NCI-H748 treated with DMSO at 0.1 percent for 48 hours (cell line): ENCODE results near the gene LENEP.

Experiments used
- DNase-seq: peaks from one replicate; lab custom pipeline; 2025; lab: John Stamatoyannopoulos, UW

Gene LENEP

DNA sequence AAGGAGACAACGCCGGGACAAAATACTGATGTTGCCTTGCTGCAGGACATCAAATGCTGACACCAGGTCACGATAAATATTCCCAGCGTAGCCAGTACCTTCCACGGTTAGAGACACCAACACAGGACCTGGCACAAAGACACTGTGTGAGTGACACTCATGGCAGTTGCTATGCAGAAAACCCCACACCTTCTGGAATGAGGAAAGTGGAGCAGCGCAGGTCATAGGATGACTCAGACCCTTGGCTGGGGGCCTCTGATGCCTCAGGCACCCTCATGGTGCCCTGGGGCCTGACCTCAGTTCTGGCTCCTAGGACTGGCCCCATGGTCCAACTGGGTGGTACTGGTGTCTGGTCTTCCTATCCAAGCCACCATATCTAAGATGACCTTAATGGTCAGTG, 33.2 kb downstream of the LENEP start:
- DNase-seq = no peak

DNA sequence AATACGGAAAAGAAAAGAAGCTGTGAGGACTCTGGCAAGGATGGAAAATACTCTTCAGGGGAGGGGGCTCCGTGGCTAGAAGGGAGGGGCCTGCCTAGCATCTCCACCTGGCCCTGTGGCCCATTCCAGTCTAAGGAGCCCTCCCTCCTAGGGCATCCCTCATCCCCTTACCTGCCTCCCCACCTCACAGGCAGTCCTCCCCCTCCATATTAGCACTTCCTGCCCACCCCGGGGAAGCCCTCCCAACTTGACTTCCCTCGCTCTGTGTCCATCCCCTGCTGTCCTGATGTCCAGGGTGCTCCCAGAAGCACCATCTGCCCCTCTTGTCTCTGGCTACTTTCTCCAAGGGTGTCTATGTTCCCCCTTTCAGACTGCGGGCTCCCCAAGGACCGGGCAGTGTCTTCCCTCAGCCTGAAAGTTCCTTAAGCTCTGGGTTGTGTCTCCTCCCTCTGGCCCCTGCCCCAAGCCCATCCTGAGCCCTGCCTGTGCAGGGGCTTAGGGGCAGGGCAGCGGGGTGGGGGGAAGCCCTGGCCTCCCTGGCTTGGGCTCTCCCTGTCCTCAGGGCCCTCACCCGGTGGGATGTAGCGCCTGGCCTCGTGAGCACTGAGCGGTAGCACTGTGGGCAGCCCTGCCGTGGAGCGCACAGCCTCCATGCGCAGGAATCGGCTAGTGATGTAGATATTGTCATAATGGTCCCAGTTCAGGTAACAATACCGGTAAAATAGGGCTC, 36.3 kb downstream of the LENEP start:
- no peak for DNase-seq

DNA sequence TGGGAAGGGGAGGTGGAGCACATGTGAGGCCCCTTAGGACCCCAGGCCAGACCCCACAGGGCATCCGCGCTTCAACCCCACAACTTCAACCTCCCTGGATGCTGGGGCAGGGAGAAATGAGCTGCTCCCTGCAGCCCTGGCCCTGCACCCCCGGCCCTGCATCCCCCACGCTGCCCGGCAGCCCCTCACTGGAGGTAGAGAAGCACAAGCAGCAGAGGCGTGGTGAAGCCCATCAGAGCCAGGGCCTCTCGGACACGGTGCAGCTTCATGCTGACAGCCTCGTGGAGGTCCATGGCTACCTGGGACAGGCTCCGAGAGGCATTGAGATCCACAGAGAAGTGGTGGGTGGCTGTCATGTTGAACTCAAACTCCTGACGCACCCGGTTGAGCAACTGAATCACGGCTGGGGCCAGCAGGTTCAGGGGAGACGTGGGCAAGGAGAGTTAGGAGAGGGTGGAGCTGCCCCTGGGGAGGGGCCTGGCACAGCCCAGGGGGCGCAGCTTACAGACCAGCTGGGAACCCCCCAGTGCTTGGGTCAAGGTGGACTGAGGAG, 36.9 kb downstream of the LENEP start:
- no peak for DNase-seq

DNA sequence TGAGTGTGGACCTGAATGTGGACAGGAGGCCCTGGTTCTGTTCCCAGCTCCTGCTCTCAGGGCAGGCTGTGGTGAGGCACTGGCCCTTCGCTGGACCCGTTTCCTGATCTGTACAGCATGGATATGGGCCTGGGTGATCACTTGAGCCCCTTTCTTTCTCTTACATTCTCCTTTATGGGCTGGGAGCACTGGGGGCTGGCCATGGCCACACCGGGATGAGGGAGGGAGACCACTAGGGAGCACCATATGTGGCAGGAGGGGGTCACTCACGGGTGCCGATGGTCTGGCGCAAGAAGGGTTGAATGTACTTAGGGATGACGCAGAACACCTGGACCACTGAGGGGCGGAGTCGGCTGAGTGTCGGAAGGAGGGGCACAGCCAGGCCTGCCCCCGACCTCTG, 37.5 kb downstream of the LENEP start:
- DNase-seq = no peak

DNA sequence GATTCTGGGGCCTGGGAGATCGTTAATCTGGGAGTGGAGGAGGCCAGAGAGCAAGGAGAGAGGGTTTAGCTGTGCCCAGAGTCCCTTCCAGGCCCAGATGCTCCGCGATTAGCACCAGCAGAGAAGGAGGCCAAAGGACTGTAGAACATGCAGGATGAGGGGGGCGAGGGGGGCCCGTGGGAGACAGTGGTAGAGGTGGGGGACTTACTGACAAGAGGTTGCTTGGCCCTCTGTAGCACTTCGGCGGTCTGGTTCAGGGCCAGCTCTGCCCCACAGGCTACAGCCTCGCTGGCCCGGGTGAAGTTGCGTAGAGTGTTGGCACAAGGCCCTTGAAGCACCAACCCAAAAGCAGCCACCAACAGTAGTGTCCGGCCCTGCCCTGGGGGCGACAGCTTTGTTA, 39.5 kb downstream of the LENEP start:
- no peak for DNase-seq

DNA sequence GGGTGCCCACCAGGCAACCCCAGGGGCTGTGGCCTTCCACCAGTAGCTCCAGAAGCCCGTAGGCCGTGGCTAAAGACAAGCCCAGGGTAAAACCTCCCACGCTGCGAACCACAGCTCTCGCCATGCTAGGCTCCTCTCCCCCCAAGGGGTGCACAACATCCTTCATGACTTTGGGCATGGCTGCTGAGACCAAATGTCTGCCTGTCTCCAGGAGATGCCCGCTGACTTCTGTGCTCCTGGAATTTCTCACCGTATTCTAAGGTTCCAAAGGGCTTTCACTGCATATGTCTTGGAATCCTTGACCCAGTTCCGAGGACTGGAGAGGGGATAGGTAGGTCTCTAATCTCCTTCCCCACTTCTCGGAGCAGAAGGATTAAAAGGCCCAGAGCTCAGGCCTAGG, 40.1 kb downstream of the LENEP start, which contains the start of the genes DCST1 and DCST2:
Gene DCST1, plus strand, starts transcription at position 301 of the 400 bp plus-strand sequence. CDS start 213 bp downstream, outside the sequence.
Gene DCST2, minus strand, starts transcription at position 258 of the 400 bp plus-strand sequence. Its CDS starts 80 bp downstream, at position 178.
- DNase-seq = no peak

DNA sequence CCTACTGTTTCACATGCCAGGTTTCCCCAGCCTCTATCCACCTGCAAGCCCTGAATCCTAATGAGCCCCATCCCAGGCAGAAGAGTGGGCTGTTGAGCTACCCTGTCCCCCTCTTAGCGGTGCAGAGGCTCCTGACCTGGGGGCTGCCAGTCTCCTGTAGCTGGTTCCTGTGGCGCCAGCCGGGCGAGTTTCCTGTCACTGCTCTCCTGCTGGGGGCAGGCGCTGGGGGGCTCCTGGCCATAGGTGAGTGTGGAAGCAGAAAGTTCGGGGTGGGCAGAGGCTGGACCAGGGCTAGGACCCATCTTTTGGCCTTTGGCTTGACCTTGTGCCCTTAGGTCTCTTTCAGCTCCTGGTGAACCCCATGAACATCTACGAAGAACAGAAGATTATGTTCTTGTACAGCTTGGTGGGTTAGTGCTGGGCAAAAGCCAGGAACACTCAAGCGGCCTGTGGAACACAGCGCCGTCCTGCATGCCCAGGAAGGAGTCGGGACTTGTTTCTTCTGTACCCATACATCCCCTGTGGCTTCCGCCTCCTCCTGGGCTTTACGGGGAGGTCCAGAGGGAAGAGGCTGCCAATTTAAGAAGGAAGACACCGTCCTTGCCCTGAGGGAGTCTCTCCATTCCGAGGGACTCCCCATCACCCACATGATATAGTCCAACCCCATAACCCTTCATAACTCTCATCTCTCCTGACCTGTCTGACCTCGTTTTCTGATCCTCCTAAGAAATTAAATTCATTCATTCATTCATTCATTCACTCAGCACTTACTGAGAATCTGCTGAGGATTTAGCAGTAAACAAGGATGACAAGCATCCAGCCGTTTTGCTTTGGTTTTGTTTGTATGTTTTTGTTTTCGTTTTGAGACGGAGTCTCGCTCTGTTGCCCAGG, 41.2 kb downstream of the LENEP start:
- no peak for DNase-seq

DNA sequence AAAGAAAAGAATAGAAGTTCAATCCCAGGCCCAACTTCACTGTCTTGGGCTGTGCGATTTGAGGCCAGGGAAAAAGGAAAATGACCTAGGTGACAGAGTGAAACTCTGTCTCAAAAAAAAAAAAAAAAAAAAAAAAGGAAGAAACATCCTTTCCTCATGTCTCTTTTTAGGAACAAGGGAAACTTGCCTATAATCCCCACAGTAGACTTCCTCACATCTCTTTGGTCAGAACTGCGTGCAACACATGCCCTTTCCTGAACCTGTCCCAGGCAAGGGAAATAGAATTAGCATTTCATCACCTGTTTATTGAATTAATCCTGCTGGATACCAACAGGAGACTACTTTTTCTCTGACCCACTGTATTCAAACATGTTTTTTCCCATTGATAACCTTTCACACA, 42.5 kb downstream of the LENEP start:
- DNase-seq = no peak

DNA sequence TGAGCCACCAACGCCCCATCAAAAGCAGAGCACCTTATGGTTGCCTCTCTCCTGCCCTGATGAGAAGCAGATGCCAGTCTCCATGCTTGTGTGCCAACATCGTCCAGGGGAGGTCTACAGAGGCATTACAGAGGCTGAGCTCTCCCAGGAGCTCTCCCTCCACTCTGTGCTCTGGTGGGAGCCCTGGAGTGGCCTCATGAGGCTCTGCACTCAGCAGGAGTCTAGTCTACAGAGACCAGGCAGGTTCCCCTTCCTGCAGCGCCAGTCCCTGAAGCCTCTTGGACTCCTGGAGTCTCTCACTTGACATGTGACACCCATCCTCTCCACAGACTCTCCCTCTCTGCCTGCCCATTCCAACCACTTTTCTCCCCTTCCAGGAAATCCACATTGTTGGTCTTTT, 43.7 kb downstream of the LENEP start:
- DNase-seq = no peak

DNA sequence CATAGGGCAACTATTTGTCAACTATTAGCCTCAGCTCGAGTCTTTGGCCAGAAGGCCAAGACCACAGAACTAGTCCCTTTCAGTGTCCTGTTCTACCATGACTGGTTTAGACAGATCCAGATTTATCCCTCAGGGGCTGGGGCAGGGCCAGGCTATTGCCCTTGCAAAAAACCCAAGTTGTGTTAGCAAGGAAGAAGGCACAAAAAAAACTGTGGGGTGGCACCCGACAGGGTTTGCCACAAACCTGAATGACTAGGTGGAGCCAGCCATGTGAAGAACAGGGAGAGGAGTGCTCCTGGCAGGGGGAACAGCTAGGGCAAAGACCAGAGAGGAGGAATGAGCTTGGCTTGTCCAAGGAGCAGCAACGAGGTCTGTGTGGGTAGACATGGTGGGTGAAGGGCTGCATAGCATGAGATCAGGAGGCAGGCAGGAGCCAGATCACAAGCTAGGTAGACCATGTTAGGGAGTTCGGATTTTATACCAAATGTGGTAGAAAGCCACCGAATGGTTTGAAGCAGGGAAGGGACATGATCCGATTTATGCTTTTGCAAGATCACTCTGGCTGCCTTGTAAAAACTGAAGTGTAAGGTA, 44.6 kb downstream of the LENEP start:
- DNase-seq = no peak

DNA sequence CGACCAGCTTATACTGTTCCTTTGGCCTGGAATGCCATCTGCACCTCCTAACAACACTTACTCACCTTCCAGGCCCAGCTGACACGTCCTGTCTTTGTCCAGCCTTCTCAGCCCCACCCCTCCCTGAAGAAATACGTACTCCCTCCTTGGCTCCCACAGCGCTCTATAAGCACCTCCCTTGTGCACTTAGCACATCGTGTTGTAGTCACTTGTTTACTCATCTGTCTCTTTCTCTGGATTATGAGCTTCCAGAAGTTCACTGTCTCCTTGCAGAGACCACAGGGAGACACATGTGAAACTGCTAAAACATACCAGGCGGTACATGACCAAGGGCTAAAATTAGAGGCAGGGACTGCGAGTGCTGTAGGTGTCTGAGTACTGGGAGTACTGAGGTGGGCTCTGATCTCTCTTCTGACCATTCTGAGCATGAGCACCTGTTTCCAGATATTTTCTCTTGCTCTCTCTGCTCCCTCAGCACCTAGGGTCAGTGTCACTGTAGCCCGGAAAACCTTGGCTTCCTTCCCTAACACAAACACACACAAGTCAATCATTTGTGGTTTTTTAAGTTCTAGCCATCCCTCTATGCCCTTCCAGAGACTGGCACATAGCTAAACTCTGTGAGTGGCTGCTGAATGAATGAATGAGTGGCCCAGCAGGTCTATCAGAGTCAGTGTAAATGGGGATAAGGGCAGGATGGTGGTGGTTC, 45.4 kb downstream of the LENEP start:
- no peak for DNase-seq

DNA sequence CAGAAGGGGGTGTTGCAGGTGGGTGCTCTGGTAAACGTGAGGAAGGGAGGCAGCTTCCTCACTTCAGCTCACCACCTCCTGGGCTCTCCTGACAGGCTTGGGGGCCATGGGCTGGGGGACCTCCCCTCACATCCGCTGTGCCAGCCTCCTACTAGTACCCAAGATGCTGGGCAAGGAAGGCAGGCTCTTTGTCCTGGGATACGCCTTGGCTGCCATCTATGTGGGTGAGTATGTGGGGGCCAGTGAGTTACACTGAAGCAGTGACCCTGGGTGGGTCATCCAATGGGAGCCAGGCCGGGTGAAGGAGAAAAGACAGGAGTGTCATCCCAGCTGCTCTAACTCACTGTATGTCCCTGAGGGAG, 45.9 kb downstream of the LENEP start:
- DNase-seq = no peak

DNA sequence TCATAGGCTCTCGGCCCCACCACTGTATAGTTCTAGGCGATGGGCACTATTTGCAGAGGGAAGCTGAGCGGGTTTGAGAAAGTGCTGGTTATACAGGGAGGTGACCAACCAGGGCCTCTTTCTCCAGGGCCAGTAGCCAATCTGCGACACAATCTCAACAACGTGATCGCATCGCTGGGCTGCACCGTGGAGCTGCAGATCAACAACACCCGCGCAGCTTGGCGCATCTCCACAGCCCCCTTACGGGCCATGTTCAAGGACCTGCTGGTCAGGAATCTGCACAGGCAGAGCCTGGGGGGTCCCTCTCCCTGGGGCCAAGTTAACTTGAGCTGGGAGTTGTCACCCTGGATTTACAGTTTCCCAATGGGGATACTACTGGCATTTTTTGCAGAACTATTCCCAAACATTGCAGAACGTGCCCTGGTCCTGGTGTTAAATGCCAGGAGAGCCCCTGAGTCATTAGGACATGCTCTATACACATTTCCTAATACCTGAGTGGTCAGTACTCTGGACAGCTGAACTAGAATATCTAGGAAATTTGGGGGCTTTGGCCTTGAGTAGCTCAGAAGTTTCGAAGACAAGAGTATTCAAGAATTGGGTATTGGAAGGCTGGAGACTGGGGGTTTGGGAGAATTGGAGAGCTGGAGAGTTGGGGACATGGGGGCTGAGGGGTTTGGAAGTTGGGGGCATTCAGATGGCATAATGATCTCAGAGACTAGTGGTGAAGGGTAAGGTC, 47.1 kb downstream of the LENEP start:
- DNase-seq = no peak

DNA sequence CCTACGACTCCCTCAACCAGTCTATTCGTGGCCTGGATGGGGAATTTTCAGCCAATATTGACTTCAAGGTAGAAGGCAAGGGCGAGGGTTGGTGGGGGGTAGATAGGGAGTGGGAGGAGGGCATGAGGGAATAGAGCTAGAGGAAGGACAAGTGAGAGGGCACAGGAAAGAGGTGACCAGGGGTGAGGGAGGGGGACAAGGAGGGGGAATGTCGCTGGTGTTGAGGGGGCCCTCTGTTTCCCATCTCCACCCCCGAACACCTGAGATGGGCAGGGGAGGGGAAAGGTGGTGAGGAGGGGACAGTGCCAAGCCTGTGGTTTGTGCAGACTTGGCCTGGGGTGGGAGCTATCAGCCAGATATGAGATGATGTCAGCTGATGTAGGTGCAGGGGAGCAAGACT, 49.4 kb downstream of the LENEP start:
- no peak for DNase-seq

DNA sequence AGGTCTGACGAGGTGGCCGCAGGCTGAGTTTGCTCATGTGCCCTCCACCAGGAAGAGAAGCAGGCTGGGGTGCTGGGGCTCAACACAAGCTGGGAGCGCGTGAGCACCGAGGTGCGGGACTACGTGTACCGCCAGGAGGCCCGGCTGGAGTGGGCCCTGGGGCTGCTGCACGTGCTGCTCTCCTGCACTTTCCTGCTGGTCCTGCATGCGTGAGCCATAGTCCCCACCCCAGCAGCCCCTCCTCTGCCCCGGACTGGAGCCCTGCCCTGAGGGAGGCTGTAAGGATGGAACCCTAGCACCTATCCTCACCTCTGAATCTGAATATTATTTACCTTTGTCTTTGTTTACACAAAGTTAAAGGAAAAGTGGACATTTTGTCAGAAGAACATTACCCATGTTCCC, 49.9 kb downstream of the LENEP start:
- no peak for DNase-seq

DNA sequence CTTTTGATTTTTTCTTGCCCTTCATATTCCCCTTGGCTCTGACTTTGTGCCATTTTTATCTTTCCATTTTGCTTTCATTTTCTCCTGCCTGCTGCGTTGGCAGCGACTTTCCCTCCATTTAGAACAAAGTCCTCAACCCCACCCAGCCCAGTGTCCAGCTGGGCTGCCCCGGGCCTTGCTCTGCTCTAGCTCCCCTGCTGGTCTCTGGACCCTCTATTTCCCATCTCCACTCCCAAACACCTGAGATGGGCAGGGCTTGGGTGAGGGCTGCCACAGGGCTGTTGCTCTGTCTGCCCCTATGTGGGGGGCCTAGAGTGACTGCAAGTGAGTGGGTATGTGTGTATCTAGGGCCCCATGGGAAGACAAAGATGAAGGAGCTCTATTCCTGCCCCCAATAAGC, 50.4 kb downstream of the LENEP start:
- no peak for DNase-seq
